ENCODE measurements around the gene NR6A1.
A peak's percentile ranks its signal among the peaks of the same experiment; 100 is the strongest.

Gene NR6A1

DNA sequence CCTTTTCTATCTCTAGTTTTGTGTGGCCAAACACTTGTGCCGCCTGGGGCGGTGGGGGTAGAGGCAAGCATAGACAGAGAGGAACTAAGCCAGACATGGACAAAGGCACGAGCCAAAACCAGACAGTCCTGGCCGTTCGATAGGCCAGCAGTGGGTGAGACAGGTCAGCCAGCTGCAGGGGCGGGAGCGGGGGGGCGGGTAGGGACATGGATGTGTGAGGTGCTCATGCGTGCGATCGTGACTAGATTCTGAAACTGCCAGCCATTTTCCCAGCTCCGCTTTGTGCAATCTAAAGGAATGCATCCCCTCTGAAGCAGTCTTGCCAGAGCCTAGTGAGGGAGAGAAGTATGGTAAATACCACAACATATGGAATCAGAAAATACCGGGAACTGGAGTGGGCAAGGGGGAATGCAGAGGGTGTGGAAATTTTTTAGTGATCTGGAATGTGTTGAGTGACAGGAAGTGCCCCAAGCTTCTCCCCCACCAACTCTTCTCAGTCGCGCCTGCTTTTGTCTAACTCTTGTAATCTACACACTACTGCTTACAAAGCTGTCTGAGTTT lies 111.9 kb downstream of the NR6A1 start:
- Histone ChIP-seq H3K4me2 (ENCODE audit: low read depth, low read length, poor library complexity, severe bottlenecking) (peak overlapping the region; percentile 71), H3K36me3 (ENCODE audit: insufficient read depth, low read length) (no peaks in the 10 kb centered on the region), H3K9me2 (replicated peaks; ENCODE audit: low read depth, low read length) (no peaks in the 10 kb centered on the region), H3F3A (ENCODE audit: low read depth) (no peaks in the 10 kb centered on the region), H3K9me3 (ENCODE audit: insufficient read depth, low read depth, low read length) (no peaks in the 10 kb centered on the region), H4K20me1 (ENCODE audit: insufficient read depth, low read length, poor library complexity, severe bottlenecking) (peaks cover 33% of the 10 kb centered on the region), H3K27me3 (ENCODE audit: insufficient read depth, low read length, poor library complexity, severe bottlenecking) (no peaks in the 10 kb centered on the region), H3K4me1 (ENCODE audit: insufficient read depth, low read length, poor library complexity, severe bottlenecking) (peaks cover 49% of the 10 kb centered on the region), H3K79me2 (ENCODE audit: insufficient read depth, low read length) (peaks cover 58% of the 10 kb centered on the region), H3K4me3 (ENCODE audit: low read length, poor library complexity, severe bottlenecking) (peak overlapping the region; percentile 86), H2AFZ (ENCODE audit: low read length) (no peak overlapping the region), H3K9ac (ENCODE audit: low read depth, low read length, poor library complexity, severe bottlenecking) (peak overlapping the region; percentile 98)
- TF ChIP-seq, protein P1, sequence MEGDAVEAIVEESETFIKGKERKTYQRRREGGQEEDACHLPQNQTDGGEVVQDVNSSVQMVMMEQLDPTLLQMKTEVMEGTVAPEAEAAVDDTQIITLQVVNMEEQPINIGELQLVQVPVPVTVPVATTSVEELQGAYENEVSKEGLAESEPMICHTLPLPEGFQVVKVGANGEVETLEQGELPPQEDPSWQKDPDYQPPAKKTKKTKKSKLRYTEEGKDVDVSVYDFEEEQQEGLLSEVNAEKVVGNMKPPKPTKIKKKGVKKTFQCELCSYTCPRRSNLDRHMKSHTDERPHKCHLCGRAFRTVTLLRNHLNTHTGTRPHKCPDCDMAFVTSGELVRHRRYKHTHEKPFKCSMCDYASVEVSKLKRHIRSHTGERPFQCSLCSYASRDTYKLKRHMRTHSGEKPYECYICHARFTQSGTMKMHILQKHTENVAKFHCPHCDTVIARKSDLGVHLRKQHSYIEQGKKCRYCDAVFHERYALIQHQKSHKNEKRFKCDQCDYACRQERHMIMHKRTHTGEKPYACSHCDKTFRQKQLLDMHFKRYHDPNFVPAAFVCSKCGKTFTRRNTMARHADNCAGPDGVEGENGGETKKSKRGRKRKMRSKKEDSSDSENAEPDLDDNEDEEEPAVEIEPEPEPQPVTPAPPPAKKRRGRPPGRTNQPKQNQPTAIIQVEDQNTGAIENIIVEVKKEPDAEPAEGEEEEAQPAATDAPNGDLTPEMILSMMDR (conservative IDR thresholded peaks at IDR 0.05; ENCODE audit: low read length), result no peak
- no peak for TF ChIP-seq EZH2phosphoT487 (IDR thresholded peaks at IDR 0.05; ENCODE audit: borderline replicate concordance)

DNA sequence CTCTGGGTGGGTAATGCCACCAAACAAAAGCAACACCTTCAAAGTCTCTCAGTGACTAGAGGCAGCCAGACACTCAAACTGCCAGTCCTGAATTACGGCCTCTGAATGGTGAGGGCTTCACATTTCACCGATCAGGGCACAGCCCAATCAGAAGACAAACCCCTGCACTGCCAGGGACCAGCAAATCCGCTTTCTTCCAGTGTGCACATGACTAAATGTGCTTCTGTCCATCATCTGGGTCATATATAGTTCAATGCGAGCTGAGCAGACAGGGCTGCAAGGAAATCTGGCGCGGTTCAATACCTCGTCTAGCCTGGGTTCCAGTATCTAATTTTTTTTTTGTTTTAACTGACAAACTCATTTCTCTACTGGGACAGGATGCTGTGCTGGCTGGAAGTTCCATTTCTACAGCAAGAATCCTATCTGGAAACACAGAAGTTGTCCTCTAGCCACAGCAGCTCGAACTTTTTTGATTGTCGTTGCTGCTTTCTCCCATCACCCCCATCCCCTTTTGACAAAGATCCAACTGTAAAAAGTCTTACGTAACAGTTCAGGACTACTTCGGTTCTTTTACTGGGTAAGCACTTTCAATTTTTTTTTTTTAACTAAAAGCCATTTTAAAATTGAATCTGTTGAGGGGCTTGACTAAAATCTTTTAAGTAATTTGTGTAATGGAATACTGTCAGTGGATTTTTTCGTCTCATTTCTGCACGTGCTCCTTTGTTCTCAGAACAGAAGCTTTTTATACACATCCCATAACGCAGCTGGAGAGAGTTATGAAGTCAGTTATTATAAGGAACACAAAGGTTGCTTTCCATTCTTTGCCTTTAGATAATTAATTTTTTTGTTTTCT lies 112.7 kb downstream of the NR6A1 start:
- H3K9me2 ChIP-seq (replicated peaks; ENCODE audit: low read depth, low read length), result no peaks in the 10 kb centered on the region
- H3K79me2 ChIP-seq (ENCODE audit: insufficient read depth, low read length), result peaks cover 50% of the 10 kb centered on the region
- peaks cover 25% of the 10 kb centered on the region for H4K20me1 ChIP-seq (ENCODE audit: insufficient read depth, low read length, poor library complexity, severe bottlenecking)
- no peaks in the 10 kb centered on the region for H3K27me3 ChIP-seq (ENCODE audit: insufficient read depth, low read length, poor library complexity, severe bottlenecking)
- TF ChIP-seq, protein P1 (conservative IDR thresholded peaks at IDR 0.05; ENCODE audit: low read length), result no peak
- TF ChIP-seq EZH2phosphoT487 (IDR thresholded peaks at IDR 0.05; ENCODE audit: borderline replicate concordance), result no peak
- no peaks in the 10 kb centered on the region for H3K36me3 ChIP-seq (ENCODE audit: insufficient read depth, low read length)
- H3K9ac ChIP-seq (ENCODE audit: low read depth, low read length, poor library complexity, severe bottlenecking), result peak overlapping the region; percentile 98
- H3K9me3 ChIP-seq (ENCODE audit: insufficient read depth, low read depth, low read length), result no peaks in the 10 kb centered on the region
- H3K4me1 ChIP-seq (ENCODE audit: insufficient read depth, low read length, poor library complexity, severe bottlenecking), result peaks cover 42% of the 10 kb centered on the region
- peak overlapping the region; percentile 71 for H3K4me2 ChIP-seq (ENCODE audit: low read depth, low read length, poor library complexity, severe bottlenecking)
- H3F3A ChIP-seq (ENCODE audit: low read depth), result no peaks in the 10 kb centered on the region
- no peak overlapping the region for H2AFZ ChIP-seq (ENCODE audit: low read length)
- H3K4me3 ChIP-seq (ENCODE audit: low read length, poor library complexity, severe bottlenecking), result peak overlapping the region; percentile 86

DNA sequence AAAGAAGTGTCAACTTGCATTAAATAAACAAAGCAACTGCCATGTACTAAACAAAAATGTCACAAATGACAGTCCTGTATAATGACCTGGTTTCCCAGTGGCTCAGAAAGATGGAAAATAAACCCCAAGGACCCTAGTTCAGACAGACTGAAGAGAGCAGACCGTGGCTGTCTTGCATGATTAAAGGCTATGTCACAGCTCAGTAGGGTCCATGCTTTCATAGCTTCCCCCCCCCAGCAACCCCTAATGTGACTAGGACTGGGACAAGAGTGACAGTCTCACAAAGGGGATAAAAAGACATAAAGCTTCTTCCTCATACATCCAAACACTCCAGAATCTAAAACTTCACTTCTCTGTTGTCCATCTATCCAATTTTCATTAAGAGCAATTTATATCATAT lies 113.6 kb downstream of the NR6A1 start:
- H3K4me2 ChIP-seq (ENCODE audit: low read depth, low read length, poor library complexity, severe bottlenecking), result peak overlapping the region; percentile 71
- H3K36me3 ChIP-seq (ENCODE audit: insufficient read depth, low read length), result no peaks in the 10 kb centered on the region
- TF ChIP-seq EZH2phosphoT487 (IDR thresholded peaks at IDR 0.05; ENCODE audit: borderline replicate concordance), result no peak
- TF ChIP-seq, protein P1 (conservative IDR thresholded peaks at IDR 0.05; ENCODE audit: low read length), result no peak
- no peaks in the 10 kb centered on the region for H3F3A ChIP-seq (ENCODE audit: low read depth)
- no peaks in the 10 kb centered on the region for H3K9me3 ChIP-seq (ENCODE audit: insufficient read depth, low read depth, low read length)
- no peaks in the 10 kb centered on the region for H3K9me2 ChIP-seq (replicated peaks; ENCODE audit: low read depth, low read length)
- H3K4me1 ChIP-seq (ENCODE audit: insufficient read depth, low read length, poor library complexity, severe bottlenecking), result peaks cover 33% of the 10 kb centered on the region
- no peaks in the 10 kb centered on the region for H3K27me3 ChIP-seq (ENCODE audit: insufficient read depth, low read length, poor library complexity, severe bottlenecking)
- H2AFZ ChIP-seq (ENCODE audit: low read length), result no peak overlapping the region
- H3K79me2 ChIP-seq (ENCODE audit: insufficient read depth, low read length), result peaks cover 41% of the 10 kb centered on the region
- H3K4me3 ChIP-seq (ENCODE audit: low read length, poor library complexity, severe bottlenecking), result peak overlapping the region; percentile 86
- H3K9ac ChIP-seq (ENCODE audit: low read depth, low read length, poor library complexity, severe bottlenecking), result peak overlapping the region; percentile 63
- peaks cover 17% of the 10 kb centered on the region for H4K20me1 ChIP-seq (ENCODE audit: insufficient read depth, low read length, poor library complexity, severe bottlenecking)

Measured in Loucy (cell line).